ENCODE measurements around the gene FKBP9. TPM values are rescaled to one million over a fixed set of nuclear protein-coding genes. Genes with fewer than 3 reads are reported as not detected.
"Not testable (repeated sequence)": the region's sequence is repeated elsewhere in the genome, so short reads cannot be mapped to it uniquely, and the experiment has no call there.

FKBP9 gene
- total RNA-seq, 2 donors from 2014 or later: 73.2 to 115 TPM

DNA sequence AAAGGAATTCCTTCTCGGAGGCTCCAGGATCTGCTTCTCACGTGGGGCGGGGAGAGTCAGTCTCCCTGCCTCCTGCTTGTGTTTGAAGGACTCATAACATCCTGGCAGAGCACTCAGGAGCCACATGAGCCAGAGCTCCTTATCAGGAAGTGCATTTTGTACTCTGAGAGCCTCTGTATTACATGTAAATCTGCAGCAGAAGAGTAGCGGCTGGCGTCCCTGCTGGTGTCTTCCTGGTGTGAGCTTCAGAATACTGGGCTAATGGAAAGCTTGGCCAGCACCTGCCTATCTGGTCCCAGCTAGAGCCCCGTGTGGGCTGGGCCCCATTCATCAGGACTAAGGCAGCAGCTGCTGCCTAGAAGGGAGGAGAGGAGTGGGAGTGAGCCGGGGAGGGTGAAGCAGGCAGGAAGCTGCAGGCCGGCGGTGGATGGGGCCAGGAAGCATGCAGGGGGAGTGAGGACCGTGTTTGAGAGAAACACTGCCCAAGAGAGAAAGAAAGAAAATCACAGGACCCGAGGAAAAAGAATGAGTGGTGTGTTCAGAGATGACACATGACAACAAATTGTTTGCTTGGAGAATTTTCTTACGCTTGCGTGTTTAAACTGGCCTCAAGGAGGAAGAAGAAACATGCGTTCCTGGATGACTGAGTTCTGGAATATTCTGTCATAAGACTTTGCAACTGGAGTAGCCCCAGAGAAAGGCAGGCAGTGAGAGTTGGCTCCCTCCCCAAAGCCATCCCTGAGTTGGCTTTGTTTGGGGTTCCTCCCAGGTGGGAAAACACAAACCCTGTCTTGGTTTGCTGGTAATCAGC lies 41.3 kb downstream of the FKBP9 start:
- peak overlapping the region in 1 of 2 donors; percentile 55 for H3K9ac ChIP-seq (ENCODE audit: low read depth in 2 of 2, low read length in 2 of 2)
- H3K9me3 ChIP-seq; H3K36me3 ChIP-seq; H3K4me1 ChIP-seq; H3K4me3 ChIP-seq; H3K27me3 ChIP-seq; intact Hi-C loops (cut with DNase I): not testable (repeated sequence)
- H3K27ac ChIP-seq: peak overlapping the region; percentile 82
- DNase-seq: peak; percentile 72

- peak overlapping the region; percentile 82 for H3K27ac ChIP-seq
- not testable (repeated sequence) for DNase-seq
These were observed 42.1 kb downstream of the FKBP9 start for GRCh38 chr7:32999380-32999779.

DNA sequence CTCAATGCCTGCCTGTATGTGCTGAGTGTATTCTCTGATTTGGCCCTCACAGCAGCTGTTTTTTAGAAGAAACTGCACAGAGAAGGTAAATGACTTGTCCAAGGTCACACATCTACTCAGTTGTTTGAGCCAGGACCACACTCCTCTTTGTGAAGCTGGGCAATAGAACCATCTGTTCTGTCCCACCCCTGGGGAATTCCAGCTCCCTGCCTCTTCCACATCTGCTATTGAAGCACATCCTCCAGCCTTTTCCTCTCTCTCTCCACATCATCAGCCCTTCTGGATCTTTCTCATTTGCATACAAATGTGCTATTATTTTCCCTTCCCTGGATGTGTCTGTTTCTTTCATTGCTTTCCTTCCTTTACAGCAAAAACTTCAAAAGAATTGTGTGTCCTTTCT lies 45.9 kb downstream of the FKBP9 start:
- H3K9me3 ChIP-seq; H3K4me1 ChIP-seq; intact Hi-C loops (cut with DNase I); H3K9ac ChIP-seq (ENCODE audit: low read depth in 2 of 2, low read length in 2 of 2); H3K27me3 ChIP-seq; H3K36me3 ChIP-seq; DNase-seq; H3K4me3 ChIP-seq; H3K27ac ChIP-seq: not testable (repeated sequence)

More at GRCh38 chr7:32999380-32999779, 42.1 kb downstream of the FKBP9 start:
- H3K27me3 ChIP-seq; H3K4me1 ChIP-seq; H3K9ac ChIP-seq (ENCODE audit: low read depth in 2 of 2, low read length in 2 of 2); H3K36me3 ChIP-seq; intact Hi-C loops (cut with DNase I); H3K4me3 ChIP-seq; H3K9me3 ChIP-seq: not testable (repeated sequence)

GRCh38 chr7:33004104-33004616 lies 46.9 kb downstream of the FKBP9 start:
- not testable (repeated sequence) for H3K36me3 ChIP-seq

GRCh38 chr7:33005193-33005592 lies 48.0 kb downstream of the FKBP9 start:
- H3K9ac ChIP-seq (ENCODE audit: low read depth in 2 of 2, low read length in 2 of 2); H3K4me3 ChIP-seq; H3K27me3 ChIP-seq; DNase-seq; H3K27ac ChIP-seq; H3K36me3 ChIP-seq; intact Hi-C loops (cut with DNase I); H3K9me3 ChIP-seq; H3K4me1 ChIP-seq: not testable (repeated sequence)

More at GRCh38 chr7:33004104-33004616, 46.9 kb downstream of the FKBP9 start:
- H3K4me3 ChIP-seq; DNase-seq; H3K9ac ChIP-seq (ENCODE audit: low read depth in 2 of 2, low read length in 2 of 2); H3K27me3 ChIP-seq; H3K27ac ChIP-seq; intact Hi-C loops (cut with DNase I); H3K9me3 ChIP-seq; H3K4me1 ChIP-seq: not testable (repeated sequence)

GRCh38 chr7:33005690-33006089 lies 48.5 kb downstream of the FKBP9 start:
- DNase-seq; H3K27ac ChIP-seq; H3K4me1 ChIP-seq; H3K27me3 ChIP-seq; H3K4me3 ChIP-seq; H3K36me3 ChIP-seq; H3K9ac ChIP-seq (ENCODE audit: low read depth in 2 of 2, low read length in 2 of 2); intact Hi-C loops (cut with DNase I); H3K9me3 ChIP-seq: not testable (repeated sequence)

- no peaks in the 10 kb centered on the region for H3K36me3 ChIP-seq
- TF ChIP-seq CTCF (IDR thresholded peaks at IDR 0.05): no peak
- H3K27ac ChIP-seq: no peak overlapping the region
- H3K4me1 ChIP-seq: no peaks in the 10 kb centered on the region
- no peak overlapping the region for H3K4me3 ChIP-seq
- no peaks in the 10 kb centered on the region for H3K9me3 ChIP-seq
- no peak for DNase-seq
- intact Hi-C loops (cut with DNase I): no loop called here
- no peaks in the 10 kb centered on the region for H3K27me3 ChIP-seq
- no peak overlapping the region for H3K9ac ChIP-seq (ENCODE audit: low read depth in 2 of 2, low read length in 2 of 2)
These were observed 52.5 kb downstream of the FKBP9 start for GRCh38 chr7:33009734-33010133.

DNA sequence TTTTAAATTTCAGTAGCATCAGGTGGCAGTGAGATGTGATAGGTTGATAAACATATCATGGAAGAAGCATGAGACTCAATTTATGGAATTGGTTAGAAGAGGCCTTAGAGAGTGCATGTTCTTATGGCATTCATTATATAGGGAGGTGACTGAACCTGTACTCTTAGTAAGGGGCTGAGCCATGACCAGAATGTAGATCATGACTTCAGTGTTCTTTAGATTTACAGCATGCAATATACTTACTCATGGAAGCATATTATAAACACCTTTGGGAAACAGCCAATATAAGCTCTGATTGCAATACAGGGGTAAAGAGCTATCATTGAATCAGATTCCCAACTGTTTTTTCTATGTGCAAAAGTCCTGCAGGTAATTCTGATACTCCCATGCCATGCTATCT lies 55.1 kb downstream of the FKBP9 start:
- H3K27me3 ChIP-seq: no peaks in the 10 kb centered on the region
- H3K4me1 ChIP-seq: no peaks in the 10 kb centered on the region
- DNase-seq: no peak
- H3K4me3 ChIP-seq: no peak overlapping the region
- no peaks in the 10 kb centered on the region for H3K9me3 ChIP-seq
- no peak for TF ChIP-seq CTCF (IDR thresholded peaks at IDR 0.05)
- no peak overlapping the region for H3K9ac ChIP-seq (ENCODE audit: low read depth in 2 of 2, low read length in 2 of 2)
- intact Hi-C loops (cut with DNase I): no loop called here
- H3K27ac ChIP-seq: no peak overlapping the region
- no peaks in the 10 kb centered on the region for H3K36me3 ChIP-seq

All from colonic mucosa (tissue), 4 donors.